ENCODE results near the gene RNPC3. TPM values are rescaled to one million over a fixed set of nuclear protein-coding genes. Genes with fewer than 3 reads are reported as not detected.
A peak's percentile ranks its signal among the peaks of the same experiment; 100 is the strongest.

RNPC3 gene
- total RNA-seq, 1 donor from 2014 or later, result 35.4 TPM

DNA sequence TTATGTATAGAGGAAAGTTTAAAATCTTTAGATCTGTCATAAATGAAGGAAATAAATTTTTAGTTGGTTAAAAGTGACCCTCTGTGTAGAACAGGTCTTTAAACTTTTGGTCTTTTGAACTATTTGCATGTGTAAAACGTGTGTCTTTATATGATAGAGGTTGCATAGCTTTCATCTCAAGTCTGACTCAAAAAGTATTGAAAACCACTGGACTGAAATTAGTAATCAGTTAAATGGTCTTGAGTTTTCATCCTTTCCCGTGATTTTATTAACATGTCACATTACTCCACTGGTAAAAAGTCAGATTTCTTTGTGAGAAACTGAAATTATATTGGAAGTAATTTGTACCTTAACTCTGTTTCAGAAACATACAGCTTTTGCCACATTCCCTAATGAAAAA lies 1.8 kb downstream of the RNPC3 start:
- no peak overlapping the region for H3K27ac ChIP-seq
- TF ChIP-seq, protein P1, sequence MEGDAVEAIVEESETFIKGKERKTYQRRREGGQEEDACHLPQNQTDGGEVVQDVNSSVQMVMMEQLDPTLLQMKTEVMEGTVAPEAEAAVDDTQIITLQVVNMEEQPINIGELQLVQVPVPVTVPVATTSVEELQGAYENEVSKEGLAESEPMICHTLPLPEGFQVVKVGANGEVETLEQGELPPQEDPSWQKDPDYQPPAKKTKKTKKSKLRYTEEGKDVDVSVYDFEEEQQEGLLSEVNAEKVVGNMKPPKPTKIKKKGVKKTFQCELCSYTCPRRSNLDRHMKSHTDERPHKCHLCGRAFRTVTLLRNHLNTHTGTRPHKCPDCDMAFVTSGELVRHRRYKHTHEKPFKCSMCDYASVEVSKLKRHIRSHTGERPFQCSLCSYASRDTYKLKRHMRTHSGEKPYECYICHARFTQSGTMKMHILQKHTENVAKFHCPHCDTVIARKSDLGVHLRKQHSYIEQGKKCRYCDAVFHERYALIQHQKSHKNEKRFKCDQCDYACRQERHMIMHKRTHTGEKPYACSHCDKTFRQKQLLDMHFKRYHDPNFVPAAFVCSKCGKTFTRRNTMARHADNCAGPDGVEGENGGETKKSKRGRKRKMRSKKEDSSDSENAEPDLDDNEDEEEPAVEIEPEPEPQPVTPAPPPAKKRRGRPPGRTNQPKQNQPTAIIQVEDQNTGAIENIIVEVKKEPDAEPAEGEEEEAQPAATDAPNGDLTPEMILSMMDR (IDR thresholded peaks at IDR 0.05), result no peak
- no peaks in the 10 kb centered on the region for H3K9me3 ChIP-seq
- intact Hi-C loops (cut with DNase I), result no loop called here
- H3K4me1 ChIP-seq, result peaks cover 20% of the 10 kb centered on the region
- ATAC-seq (no peak), DNase-seq (no peak)
- H3K27me3 ChIP-seq, result no peaks in the 10 kb centered on the region
- peak overlapping the region; percentile 95 for H3K4me3 ChIP-seq
- H3K36me3 ChIP-seq, result peaks cover 18% of the 10 kb centered on the region

DNA sequence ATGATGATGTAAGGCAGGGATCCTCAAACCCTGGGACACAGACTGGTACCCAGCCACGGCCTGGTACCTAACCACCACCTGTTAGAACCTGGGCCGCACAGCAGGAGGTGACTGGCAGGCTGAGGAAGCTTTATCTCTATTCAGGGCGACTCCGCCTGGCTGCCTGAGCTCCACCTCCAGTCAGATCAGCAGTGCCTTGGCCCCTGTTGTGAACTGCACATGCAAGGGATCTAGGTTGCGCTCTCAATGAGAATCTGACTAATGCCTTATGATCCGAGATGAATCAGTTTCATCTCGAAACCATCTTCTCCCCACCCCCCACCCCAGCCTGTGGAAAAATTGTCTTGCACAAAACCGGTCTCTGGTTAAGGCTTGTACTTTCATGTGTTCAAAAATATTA lies 4.2 kb downstream of the RNPC3 start:
- Histone ChIP-seq H3K27me3 (no peaks in the 10 kb centered on the region), H3K4me1 (peaks cover 28% of the 10 kb centered on the region), H3K9me3 (no peaks in the 10 kb centered on the region), H3K36me3 (peaks cover 21% of the 10 kb centered on the region), H3K4me3 (no peak overlapping the region), H3K27ac (no peak overlapping the region)
- no peak for DNase-seq
- no peak for ATAC-seq
- intact Hi-C loops (cut with DNase I), result no loop called here
- TF ChIP-seq, protein P1 (IDR thresholded peaks at IDR 0.05), result no peak

DNA sequence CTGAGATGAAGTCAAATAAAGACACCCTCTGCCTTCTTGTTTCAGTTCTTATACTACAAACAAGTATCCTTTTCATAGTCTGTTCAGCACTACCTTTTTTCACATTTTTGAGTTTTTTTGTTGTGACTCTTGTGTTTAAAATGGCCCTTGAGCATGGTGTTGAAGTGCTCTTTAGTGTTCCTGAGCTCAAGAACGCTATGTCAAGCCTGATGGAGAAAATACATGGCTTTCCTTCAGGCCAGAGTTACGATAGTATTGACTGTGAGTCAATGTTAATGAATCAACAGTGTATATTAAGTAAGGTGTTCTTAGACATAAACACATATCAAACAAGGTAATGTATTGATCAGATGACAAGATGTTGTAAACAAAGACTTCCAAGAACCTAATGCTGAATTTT lies 12.7 kb downstream of the RNPC3 start:
- Histone ChIP-seq H3K36me3 (peaks cover 88% of the 10 kb centered on the region), H3K9me3 (no peaks in the 10 kb centered on the region), H3K27me3 (no peaks in the 10 kb centered on the region), H3K27ac (no peak overlapping the region), H3K4me1 (peaks cover 1% of the 10 kb centered on the region), H3K4me3 (no peak overlapping the region)
- intact Hi-C loops (cut with DNase I), result no loop called here
- TF ChIP-seq, protein P1 (IDR thresholded peaks at IDR 0.05), result no peak
- DNase-seq (no peak), ATAC-seq (peak; percentile 82)

DNA sequence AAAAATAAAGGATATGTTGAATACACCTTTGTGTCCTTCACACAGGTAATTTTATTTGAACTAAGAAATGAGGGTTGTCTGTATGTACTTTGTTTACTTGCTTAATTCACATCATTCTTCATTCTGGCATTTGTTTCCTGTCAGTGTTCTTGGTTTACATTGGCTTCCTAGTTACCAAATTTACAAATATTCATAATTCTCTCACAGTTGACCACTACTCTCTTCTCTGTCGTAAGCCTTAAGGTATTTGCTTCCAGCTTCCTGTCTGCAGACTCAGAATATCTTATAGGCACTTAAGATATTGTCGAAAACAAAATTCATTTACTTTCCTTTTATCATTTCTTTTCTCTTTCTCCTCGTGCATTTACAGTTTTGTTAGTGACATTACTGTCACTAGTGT lies 15.9 kb downstream of the RNPC3 start:
- Histone ChIP-seq H3K9me3 (no peaks in the 10 kb centered on the region), H3K27me3 (no peaks in the 10 kb centered on the region), H3K36me3 (peaks cover 100% of the 10 kb centered on the region), H3K4me3 (no peak overlapping the region), H3K27ac (no peak overlapping the region), H3K4me1 (no peaks in the 10 kb centered on the region)
- ATAC-seq (no peak), DNase-seq (no peak)
- intact Hi-C loops (cut with DNase I), result no loop called here
- TF ChIP-seq, protein P1 (IDR thresholded peaks at IDR 0.05), result no peak

DNA sequence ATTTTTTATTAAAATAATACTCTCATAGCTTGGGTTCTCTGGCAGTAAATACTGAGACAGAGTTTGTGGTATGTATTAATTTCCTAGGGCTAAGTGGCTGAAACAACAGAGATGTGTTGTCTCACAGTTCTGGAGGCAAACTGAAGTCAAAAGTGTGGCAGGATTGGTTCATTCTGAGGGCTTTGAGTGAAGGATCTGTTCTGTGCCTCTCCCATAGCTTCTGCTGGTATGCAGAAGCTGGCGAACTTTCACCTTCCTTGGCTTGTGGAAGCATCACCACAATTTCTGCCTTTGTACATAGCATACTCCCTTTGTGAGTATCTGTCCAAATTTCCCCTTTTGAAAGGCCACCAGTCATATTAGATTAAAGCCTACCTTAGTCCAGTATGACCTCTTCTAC lies 21.0 kb downstream of the RNPC3 start:
- Histone ChIP-seq H3K36me3 (peaks cover 95% of the 10 kb centered on the region), H3K9me3 (no peaks in the 10 kb centered on the region), H3K27ac (no peak overlapping the region), H3K4me3 (no peak overlapping the region), H3K4me1 (no peaks in the 10 kb centered on the region), H3K27me3 (no peaks in the 10 kb centered on the region)
- intact Hi-C loops (cut with DNase I), result no loop called here
- DNase-seq, result no peak
- ATAC-seq, result peak; percentile 20
- TF ChIP-seq, protein P1 (IDR thresholded peaks at IDR 0.05), result no peak

DNA sequence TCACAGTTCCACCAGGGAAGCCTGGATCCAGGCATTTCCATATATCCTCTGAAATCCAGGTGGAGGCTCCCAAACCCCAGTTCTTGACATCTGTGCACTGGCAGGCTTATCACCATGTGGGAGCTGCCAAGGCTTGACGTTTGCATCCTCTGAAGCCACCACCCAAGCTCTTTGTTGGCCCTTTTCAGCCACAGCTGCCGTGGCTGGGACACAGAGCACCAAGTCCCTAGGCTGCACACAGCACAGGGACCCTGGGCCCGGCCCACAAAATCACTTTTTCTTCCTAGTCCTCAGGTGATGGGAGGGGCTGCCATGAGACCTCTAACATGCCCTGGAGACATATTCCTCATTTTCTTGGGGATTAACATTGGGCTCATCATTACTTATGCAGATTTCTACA lies 22.3 kb downstream of the RNPC3 start:
- Histone ChIP-seq H3K4me1 (no peaks in the 10 kb centered on the region), H3K9me3 (no peaks in the 10 kb centered on the region), H3K27ac (no peak overlapping the region), H3K4me3 (no peak overlapping the region), H3K36me3 (peaks cover 95% of the 10 kb centered on the region), H3K27me3 (no peaks in the 10 kb centered on the region)
- DNase-seq, result no peak
- intact Hi-C loops (cut with DNase I), result no loop called here
- no peak for ATAC-seq
- TF ChIP-seq, protein P1 (IDR thresholded peaks at IDR 0.05), result no peak

Measured in upper lobe of right lung (tissue), 1 donor.